GM19324 (cell line): ENCODE data around the gene SLC47A2.

ENCODE experiments used
- ATAC-seq: cut with Tn5 transposase; IDR thresholded peaks from one replicate; pipeline ENCODE4 v1.9.1; 2021; ENCODE audit warnings: mild to moderate bottlenecking, moderate library complexity; ENCODE audit not compliant: unreplicated experiment, low FRiP score

SLC47A2 gene

GRCh38 chr17:19729900-19730299 is 13.5 kb upstream of the SLC47A2 start:
- no peak for ATAC-seq

DNA sequence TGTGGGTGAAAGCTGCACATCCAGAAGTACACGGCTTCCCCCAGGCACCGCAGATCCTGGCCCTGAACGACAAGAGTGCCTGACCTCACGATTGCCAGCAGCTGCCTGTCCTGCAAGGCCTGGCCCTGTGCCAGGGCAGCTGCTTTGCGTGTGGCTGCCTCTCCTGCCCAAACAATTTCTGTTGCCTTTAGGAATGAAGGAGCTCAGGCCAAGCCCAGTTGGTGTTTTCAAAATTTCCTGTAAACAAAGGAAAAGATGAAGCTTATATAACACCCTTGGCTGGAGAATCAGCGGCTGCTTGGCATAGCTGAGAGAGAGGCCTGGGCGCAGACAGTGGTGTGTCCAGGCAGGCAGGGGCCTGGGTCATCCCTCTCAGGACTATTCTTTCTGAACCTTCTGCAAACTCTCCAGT is 11.7 kb upstream of the SLC47A2 start:
- ATAC-seq: no peak

DNA sequence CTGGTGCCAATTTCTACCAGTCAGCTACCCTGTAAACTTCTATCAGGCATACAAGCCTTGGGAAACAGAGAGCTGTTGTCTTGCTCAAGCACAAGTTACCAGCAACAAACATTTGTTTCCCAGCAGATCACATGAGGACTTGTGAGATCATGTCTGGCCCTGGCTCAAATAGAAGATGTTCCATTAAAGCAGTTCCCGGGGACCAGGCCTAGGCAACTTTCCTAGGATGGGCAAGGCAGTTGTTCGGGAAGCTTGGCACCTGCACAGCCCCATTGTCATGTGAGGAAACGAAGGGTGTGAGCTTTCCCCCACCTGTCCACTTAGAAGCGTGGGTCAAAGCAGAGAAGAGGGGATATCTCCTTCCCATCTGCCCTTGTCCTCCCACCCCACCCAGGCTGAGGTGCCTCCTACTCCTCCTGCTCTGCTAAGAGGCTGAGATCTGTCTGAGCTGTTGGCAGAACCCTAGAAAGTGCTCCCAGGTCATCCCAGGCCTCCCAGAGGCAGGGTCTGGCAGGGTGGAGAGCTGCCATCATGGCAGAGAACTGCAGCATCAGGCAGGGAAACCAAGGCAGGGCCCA is 11.2 kb upstream of the SLC47A2 start:
- ATAC-seq: no peak

- ATAC-seq: no peak
Observed at GRCh38 chr17:19726631-19727376, 10.4 kb upstream of the SLC47A2 start.

DNA sequence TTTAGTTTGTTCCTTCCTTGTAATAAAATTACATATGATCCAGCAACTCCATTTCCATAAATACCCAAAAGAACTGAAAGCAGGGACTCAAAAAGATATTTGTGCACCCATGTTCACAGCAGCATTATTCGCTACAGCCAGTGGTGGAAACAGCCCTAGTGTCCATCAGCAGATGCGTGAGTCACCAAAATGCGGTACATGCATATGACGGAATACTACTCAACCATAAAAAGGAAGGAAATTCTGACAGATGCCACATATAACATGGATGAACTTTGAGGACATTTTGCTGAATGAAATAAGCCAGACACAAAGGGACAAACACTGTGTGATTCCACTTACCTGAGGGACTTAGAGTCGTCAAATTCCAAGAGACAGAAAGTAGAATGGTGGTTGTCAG is 9.1 kb upstream of the SLC47A2 start:
- ATAC-seq: no peak

DNA sequence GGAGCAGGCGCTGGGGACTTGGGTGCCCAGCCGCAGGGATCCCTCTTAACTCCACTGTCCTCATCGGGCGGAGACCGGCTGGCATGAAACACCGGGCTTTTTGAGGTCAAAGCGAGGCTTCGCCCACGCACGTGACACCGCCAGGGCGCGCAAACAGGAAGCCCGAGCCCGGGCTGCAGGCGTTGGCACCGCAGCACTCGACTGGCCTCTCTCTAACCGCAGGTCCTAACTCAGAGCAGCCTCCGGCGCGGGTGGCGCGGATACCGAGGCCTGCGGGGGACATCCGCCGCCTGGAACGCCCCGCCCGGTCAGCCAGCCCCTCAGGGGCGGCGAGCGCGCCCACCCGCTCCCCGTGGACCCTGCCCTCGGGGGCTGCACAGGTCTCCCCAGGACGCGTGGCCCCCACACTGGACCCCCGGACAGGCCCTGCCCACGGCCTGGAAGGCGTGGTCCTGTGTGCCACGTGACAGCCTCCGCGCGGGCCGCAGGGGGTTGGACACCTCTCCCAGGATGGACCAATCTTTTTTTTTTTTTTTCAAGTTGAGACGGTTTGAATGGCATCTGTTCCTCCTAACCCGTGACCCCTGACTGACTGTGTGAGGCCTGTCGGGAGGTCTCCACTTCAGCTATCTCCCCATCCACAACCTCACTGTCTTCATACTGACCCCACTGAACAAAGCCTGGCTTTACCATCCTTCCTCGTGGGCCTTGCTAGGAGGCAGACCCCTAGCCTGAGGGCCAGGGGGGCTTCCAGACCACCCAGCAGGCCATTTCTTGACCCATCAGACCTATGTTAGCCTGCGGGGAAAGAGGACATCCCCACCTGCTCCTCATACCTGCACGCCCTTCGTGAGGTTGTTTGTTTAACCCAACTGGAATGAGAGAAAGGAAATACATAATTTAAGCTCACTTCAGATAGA is 8.4 kb upstream of the SLC47A2 start:
- ATAC-seq: no peak

- ATAC-seq: no peak
Observed at GRCh38 chr17:19723964-19724363, 7.6 kb upstream of the SLC47A2 start.

DNA sequence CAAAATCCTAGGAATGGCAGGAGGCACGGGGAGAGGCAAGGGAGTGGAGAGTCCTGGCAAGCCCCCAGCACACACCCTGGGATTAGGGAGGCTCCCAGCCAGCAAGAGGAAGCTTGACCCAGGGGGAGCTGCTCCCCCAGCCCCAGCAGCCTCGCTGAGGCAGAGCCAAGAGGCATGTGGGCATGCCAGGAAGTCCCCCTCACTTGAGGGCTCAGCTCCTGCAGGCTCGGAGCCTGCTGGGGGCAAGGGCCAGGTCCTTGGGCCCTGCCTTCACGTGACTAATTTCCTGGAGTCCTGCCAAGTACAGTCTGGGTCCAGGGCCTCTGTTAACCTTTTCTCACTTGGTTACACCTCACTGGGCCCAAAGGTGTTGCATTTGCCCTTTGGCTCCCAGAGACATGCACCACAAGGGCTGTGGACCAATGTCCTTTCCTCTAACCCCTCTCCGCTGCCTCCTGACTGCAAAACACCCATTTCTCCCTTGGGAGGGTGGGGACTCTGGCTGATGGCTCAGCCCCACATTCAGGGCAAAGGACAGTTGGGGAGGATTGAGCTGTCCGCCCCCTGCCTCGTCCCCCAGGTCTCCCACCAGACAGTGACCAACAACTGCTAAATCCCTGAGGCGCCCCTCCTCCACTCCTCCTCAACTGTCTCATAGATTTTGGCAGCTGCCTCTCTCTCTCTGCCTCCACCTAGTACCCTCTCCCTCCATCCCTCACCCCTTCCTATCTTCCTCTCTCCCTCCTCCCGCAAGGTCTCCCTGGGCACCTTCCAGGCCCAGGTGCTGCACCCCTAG is 4.4 kb upstream of the SLC47A2 start:
- ATAC-seq: no peak

DNA sequence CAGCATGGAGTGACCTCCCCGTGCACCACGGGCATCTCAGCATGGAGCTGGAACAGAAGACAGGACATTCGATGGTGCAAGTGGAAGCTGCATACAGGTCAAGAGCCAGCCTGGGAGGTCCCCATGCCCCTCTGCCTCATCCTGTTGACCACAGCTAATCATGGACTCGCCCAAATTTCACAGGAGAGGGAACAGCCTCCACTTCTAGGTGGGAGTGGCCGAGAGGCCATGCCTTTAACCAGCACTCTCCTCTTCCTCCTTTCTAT is 3.8 kb upstream of the SLC47A2 start:
- ATAC-seq: no peak

- no peak for ATAC-seq
Observed at GRCh38 chr17:19719355-19720209, 3.2 kb upstream of the SLC47A2 start.

DNA sequence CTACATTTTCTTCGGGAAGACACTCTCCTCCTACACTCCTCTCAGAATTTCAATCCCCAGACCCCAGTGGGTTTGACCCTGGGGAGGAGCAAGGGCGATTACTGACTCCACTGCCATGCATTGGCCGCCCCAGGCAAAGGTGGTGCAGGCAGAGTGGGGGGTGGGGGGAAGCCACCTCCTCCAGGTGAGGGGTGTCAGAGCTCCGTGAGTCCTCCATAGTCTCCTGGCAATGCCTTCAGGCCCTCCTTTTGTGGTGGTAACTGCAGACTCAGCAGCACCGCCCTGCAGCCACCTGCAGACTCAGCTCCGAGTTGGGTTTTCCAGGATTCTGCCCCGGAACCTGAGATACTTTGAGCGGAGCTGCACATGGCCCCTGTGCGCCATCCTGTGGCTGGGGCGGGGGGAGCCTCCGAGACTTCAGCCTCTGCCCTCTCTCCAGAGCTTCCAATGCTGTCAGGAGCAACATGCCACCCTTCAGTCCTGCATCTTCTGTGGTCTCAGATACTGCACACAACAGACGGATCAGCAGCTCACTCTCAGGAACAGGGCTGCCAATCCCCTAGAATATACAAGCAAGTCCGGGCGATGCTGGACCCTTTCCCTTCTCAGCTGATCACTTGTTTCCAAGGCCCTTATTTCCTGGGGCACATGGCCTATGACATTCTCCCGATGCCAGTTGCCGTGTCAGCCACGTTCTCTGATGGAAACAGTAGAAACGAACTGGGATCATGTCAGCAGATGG is 2.4 kb upstream of the SLC47A2 start:
- ATAC-seq: no peak

- ATAC-seq: no peak
Observed at GRCh38 chr17:19718041-19718612, 1.7 kb upstream of the SLC47A2 start.

- no peak for ATAC-seq
Observed at GRCh38 chr17:19717411-19717908, 1.1 kb upstream of the SLC47A2 start.

GRCh38 chr17:19717031-19717360 is 612 bp upstream of the SLC47A2 start:
- ATAC-seq: no peak

GRCh38 chr17:19714542-19715411 is 1.6 kb downstream of the SLC47A2 start:
- ATAC-seq: no peak

- no peak for ATAC-seq
Observed at GRCh38 chr17:19713901-19714361, 2.5 kb downstream of the SLC47A2 start.

DNA sequence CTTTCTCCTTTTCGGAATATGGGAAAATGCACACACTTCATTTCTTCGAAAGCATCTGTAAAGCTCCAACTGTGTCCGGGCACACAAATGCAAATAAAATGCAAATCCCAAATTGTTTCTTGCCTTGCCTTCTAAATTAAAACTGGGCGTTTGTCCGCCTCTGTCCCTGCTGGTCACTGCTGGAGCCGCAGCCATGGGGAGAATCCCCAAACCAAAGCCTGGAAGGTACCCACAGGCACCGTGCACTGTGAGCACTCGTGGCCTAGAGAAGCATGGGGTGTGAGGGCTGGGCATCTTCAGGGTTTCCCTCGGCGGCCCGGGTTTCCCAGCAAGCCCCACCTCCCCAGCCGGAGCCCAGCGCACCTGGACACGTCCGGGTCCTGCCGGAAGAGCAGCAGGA is 2.9 kb downstream of the SLC47A2 start:
- ATAC-seq: no peak
